ENCODE measurements around the gene SMAD5.
A peak's percentile ranks its signal among the peaks of the same experiment; 100 is the strongest.

Gene SMAD5

GRCh38 chr5:136157514-136157913 is 24.9 kb downstream of the SMAD5 start:
- no peak for DNase-seq

- DNase-seq, result peak; percentile 61
These were observed 26.8 kb downstream of the SMAD5 start for GRCh38 chr5:136159457-136159856.

GRCh38 chr5:136162008-136162407 is 29.4 kb downstream of the SMAD5 start:
- no peak for DNase-seq

GRCh38 chr5:136164226-136164625 is 31.6 kb downstream of the SMAD5 start:
- no peak for DNase-seq

GRCh38 chr5:136166909-136167308 is 34.3 kb downstream of the SMAD5 start:
- DNase-seq, result no peak

GRCh38 chr5:136169218-136169617 is 36.6 kb downstream of the SMAD5 start:
- DNase-seq, result no peak

- DNase-seq, result peak; percentile 54
These were observed 41.5 kb downstream of the SMAD5 start for GRCh38 chr5:136174021-136174659.

GRCh38 chr5:136182618-136183017 is 50.0 kb downstream of the SMAD5 start:
- DNase-seq, result no peak

- no peak for DNase-seq
These were observed 53.5 kb downstream of the SMAD5 start for GRCh38 chr5:136185974-136186665.

- no peak for DNase-seq
These were observed 54.2 kb downstream of the SMAD5 start for GRCh38 chr5:136186796-136187195.

- no peak for DNase-seq
These were observed 56.2 kb downstream of the SMAD5 start for GRCh38 chr5:136188859-136189258.

GRCh38 chr5:136190091-136190720 is 57.6 kb downstream of the SMAD5 start:
- no peak for DNase-seq

GRCh38 chr5:136190904-136191303 is 58.3 kb downstream of the SMAD5 start:
- DNase-seq, result no peak

- peak; percentile 43 for DNase-seq
These were observed 58.8 kb downstream of the SMAD5 start for GRCh38 chr5:136191304-136192014.

- no peak for DNase-seq
These were observed 59.4 kb downstream of the SMAD5 start for GRCh38 chr5:136192015-136192525.

GRCh38 chr5:136192526-136193321 is 60.1 kb downstream of the SMAD5 start, which contains the start of gene SMIM32:
SMIM32 (minus strand) TSS chr5:136193162; CDS start chr5:136192524, 638 bp downstream.
- peak; percentile 36 for DNase-seq

GRCh38 chr5:136193322-136193935 is 60.8 kb downstream of the SMAD5 start:
- no peak for DNase-seq

GRCh38 chr5:136194576-136194975 is 61.9 kb downstream of the SMAD5 start:
- DNase-seq, result no peak

- DNase-seq, result no peak
These were observed 63.6 kb downstream of the SMAD5 start for GRCh38 chr5:136195971-136196820.

GRCh38 chr5:136197462-136198142 is 65.0 kb downstream of the SMAD5 start:
- no peak for DNase-seq
